Astrocyte (in vitro differentiated cells and primary cell): ENCODE results near the gene ATXN7. TPM values are rescaled to one million over a fixed set of nuclear protein-coding genes. Genes with fewer than 3 reads are reported as not detected.

ENCODE experiments used
- DNase-seq: peaks from one replicate; pipeline ENCODE4 v3.0.0-alpha.2; 2010; ENCODE audit warnings: low read depth
- FAIRE-seq: peaks from 2 replicates; lab custom pipeline; 2011; peaks lifted over from hg19 to GRCh38; lab: Jason Lieb, UNC
- H2AFZ ChIP-seq: 2 replicates; pipeline ENCODE4 v1.6.0; 2012; ENCODE audit warnings: low read depth, low read length, inconsistent platforms
- H3K27ac ChIP-seq: 2 replicates; pipeline ENCODE4 v1.5.1; 2011; ENCODE audit warnings: low read depth, low read length, inconsistent platforms
- H3K27me3 ChIP-seq: 2 replicates; pipeline ENCODE4 v1.6.0; 2011; ENCODE audit warnings: low read length, inconsistent platforms; ENCODE audit not compliant: insufficient read depth
- H3K36me3 ChIP-seq: 2 replicates; pipeline ENCODE4 v1.5.1; 2011; ENCODE audit warnings: low read length, inconsistent platforms; ENCODE audit not compliant: insufficient read depth
- H3K4me1 ChIP-seq: 2 replicates; pipeline ENCODE4 v1.5.1; 2011; ENCODE audit warnings: low read length, inconsistent platforms; ENCODE audit not compliant: insufficient read depth
- H3K4me2 ChIP-seq: 2 replicates; pipeline ENCODE4 v1.6.0; 2012; ENCODE audit warnings: low read length, inconsistent platforms
- H3K4me3 ChIP-seq: 2 replicates; pipeline ENCODE4 v1.5.1; 2011; ENCODE audit warnings: low read depth, mild to moderate bottlenecking, low read length, inconsistent platforms; ENCODE audit not compliant: insufficient read depth
- H3K79me2 ChIP-seq: 2 replicates; pipeline ENCODE4 v1.6.0; 2012; ENCODE audit warnings: mild to moderate bottlenecking, low read length, inconsistent platforms; ENCODE audit not compliant: insufficient read depth
- H3K9ac ChIP-seq: 2 replicates; pipeline ENCODE4 v1.6.0; 2012; ENCODE audit warnings: mild to moderate bottlenecking, low read length, inconsistent platforms
- H3K9me3 ChIP-seq: 2 replicates; pipeline ENCODE4 v1.5.1; 2012; ENCODE audit warnings: low read depth, mild to moderate bottlenecking, low read length, inconsistent platforms; ENCODE audit not compliant: insufficient read depth
- H4K20me1 ChIP-seq: 2 replicates; pipeline ENCODE4 v1.6.0; 2012; ENCODE audit warnings: low read length, inconsistent platforms; ENCODE audit not compliant: insufficient read depth
- H3K27ac Mint-ChIP-seq: one replicate; pipeline ENCODE4 v1.8.0; 2021; ENCODE audit warnings: mild to moderate bottlenecking, mixed read lengths; ENCODE audit not compliant: unreplicated experiment
- H3K27me3 Mint-ChIP-seq: one replicate; pipeline ENCODE4 v1.8.0; 2021; ENCODE audit warnings: low read depth, mixed read lengths; ENCODE audit not compliant: unreplicated experiment
- H3K36me3 Mint-ChIP-seq: one replicate; pipeline ENCODE4 v1.8.0; 2021; ENCODE audit warnings: low read depth, mixed read lengths; ENCODE audit not compliant: unreplicated experiment
- H3K4me1 Mint-ChIP-seq: one replicate; pipeline ENCODE4 v1.8.0; 2021; ENCODE audit warnings: low read depth, mixed read lengths; ENCODE audit not compliant: unreplicated experiment
- H3K4me3 Mint-ChIP-seq: one replicate; pipeline ENCODE4 v1.8.0; 2021; ENCODE audit warnings: mild to moderate bottlenecking, moderate library complexity, mixed read lengths; ENCODE audit not compliant: unreplicated experiment
- H3K9me3 Mint-ChIP-seq: one replicate; pipeline ENCODE4 v1.8.0; 2021; ENCODE audit warnings: mild to moderate bottlenecking, mixed read lengths; ENCODE audit not compliant: unreplicated experiment
- EZH2 ChIP-seq: IDR thresholded peaks from 2 replicates; pipeline ENCODE4 v1.6.1; 2012; ENCODE audit warnings: mild to moderate bottlenecking, low read length, inconsistent platforms; ENCODE audit not compliant: insufficient read depth
- total RNA-seq: library from RNA; stranded (reverse); gene quantifications from 2 replicates; pipeline ENCODE4 v1.2.1, GENCODE V29; 2021
- TF ChIP-seq, protein P1 (sequence below): IDR thresholded peaks from 2 replicates; pipeline ENCODE4 v1.5.1; 2011; ENCODE audit warnings: low read depth, mild to moderate bottlenecking, inconsistent platforms, low read length, moderate library complexity; ENCODE audit not compliant: insufficient read depth

The ATXN7 gene
- total RNA-seq, 1 donor from 2014 or later = 17.6 TPM

DNA sequence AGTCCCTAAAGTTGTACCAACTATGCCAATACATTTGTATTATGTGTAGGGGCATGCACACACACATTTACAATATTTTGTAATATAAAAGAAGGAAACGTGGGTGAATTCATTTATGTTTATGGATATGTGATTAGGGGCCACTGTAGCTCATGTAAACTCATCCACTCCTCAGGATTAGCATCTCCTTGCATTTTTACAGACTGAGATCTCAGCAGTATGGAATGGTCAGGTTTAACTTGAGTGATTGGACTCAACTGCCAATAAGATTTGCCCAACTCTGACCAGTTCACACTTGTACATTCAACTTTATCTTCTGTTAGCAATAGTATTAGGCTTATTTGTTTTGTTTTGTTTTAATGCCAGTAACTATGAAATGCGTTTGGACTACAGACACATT, 123.2 kb downstream of the ATXN7 start:
- no peaks in the 10 kb centered on the region for H3K9me3 Mint-ChIP-seq
- TF ChIP-seq, protein P1, sequence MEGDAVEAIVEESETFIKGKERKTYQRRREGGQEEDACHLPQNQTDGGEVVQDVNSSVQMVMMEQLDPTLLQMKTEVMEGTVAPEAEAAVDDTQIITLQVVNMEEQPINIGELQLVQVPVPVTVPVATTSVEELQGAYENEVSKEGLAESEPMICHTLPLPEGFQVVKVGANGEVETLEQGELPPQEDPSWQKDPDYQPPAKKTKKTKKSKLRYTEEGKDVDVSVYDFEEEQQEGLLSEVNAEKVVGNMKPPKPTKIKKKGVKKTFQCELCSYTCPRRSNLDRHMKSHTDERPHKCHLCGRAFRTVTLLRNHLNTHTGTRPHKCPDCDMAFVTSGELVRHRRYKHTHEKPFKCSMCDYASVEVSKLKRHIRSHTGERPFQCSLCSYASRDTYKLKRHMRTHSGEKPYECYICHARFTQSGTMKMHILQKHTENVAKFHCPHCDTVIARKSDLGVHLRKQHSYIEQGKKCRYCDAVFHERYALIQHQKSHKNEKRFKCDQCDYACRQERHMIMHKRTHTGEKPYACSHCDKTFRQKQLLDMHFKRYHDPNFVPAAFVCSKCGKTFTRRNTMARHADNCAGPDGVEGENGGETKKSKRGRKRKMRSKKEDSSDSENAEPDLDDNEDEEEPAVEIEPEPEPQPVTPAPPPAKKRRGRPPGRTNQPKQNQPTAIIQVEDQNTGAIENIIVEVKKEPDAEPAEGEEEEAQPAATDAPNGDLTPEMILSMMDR = no peak
- TF ChIP-seq EZH2 = no peak
- Histone ChIP-seq H3K9ac (no peak overlapping the region), H3K27ac (no peak overlapping the region), H2AFZ (no peak overlapping the region), H3K9me3 (no peaks in the 10 kb centered on the region), H3K4me1 (no peaks in the 10 kb centered on the region), H3K36me3 (peaks cover 36% of the 10 kb centered on the region), H3K27me3 (no peaks in the 10 kb centered on the region), H3K4me3 (no peak overlapping the region), H3K4me2 (no peak overlapping the region), H3K79me2 (peaks cover 2% of the 10 kb centered on the region), H4K20me1 (peaks cover 30% of the 10 kb centered on the region)
- DNase-seq (no peak), FAIRE-seq (no peak)
- H3K27me3 Mint-ChIP-seq = no peaks in the 10 kb centered on the region
- peaks cover 21% of the 10 kb centered on the region for H3K36me3 Mint-ChIP-seq
- peaks cover 1% of the 10 kb centered on the region for H3K4me1 Mint-ChIP-seq
- H3K27ac Mint-ChIP-seq = no peak overlapping the region
- no peak overlapping the region for H3K4me3 Mint-ChIP-seq

DNA sequence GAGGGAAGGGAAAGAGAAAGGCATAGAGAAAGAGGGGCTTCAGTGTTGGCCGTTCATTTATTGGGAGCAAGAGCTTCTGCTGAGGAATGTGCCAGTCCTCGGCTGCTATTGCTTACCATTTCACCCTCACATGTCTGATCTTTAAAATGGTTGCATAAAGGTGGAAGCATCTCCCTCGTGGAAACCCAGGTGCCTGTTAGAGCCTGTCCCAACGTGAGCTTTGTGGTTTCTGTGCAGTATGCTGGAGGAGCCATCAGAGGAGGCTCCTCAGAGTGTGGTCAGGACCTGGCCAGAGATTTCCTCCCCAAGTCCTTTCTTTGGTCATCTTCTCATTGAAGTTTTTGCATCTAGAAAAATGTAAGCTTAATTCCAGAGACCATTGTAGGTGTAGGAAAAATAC, 125.3 kb downstream of the ATXN7 start:
- no peak overlapping the region for H3K4me3 ChIP-seq
- peaks cover 41% of the 10 kb centered on the region for H4K20me1 ChIP-seq
- H3K9ac ChIP-seq = no peak overlapping the region
- no peak overlapping the region for H3K27ac ChIP-seq
- Mint-ChIP-seq H3K27ac (no peak overlapping the region), H3K27me3 (no peaks in the 10 kb centered on the region), H3K4me3 (no peak overlapping the region), H3K36me3 (peaks cover 32% of the 10 kb centered on the region), H3K4me1 (peaks cover 1% of the 10 kb centered on the region), H3K9me3 (no peaks in the 10 kb centered on the region)
- no peak for FAIRE-seq
- H3K4me2 ChIP-seq = no peak overlapping the region
- TF ChIP-seq, protein P1 = no peak
- no peak for TF ChIP-seq EZH2
- DNase-seq = no peak
- no peak overlapping the region for H2AFZ ChIP-seq
- no peaks in the 10 kb centered on the region for H3K27me3 ChIP-seq
- H3K9me3 ChIP-seq = no peaks in the 10 kb centered on the region
- peaks cover 2% of the 10 kb centered on the region for H3K79me2 ChIP-seq
- no peaks in the 10 kb centered on the region for H3K4me1 ChIP-seq
- H3K36me3 ChIP-seq = peaks cover 38% of the 10 kb centered on the region

DNA sequence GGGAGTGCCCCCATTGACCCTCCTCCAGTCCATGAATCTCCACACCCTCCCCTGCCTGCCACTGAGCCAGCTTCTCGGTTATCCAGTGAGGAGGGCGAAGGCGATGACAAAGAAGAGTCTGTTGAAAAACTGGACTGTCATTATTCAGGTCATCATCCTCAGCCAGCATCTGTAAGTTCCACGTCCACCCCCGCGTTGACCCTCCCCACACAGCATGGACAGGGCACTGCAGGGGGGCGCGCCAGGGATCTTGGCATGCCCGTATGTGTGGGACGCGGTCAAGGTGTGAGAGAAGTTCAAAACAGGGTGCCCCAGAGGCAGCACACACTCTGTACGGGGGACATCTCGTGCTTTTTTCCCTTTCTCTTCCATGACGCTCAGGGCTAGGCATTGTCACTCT, 126.5 kb downstream of the ATXN7 start:
- peaks cover 36% of the 10 kb centered on the region for H3K36me3 ChIP-seq
- Mint-ChIP-seq H3K4me1 (peaks cover 6% of the 10 kb centered on the region), H3K9me3 (no peaks in the 10 kb centered on the region), H3K36me3 (peaks cover 34% of the 10 kb centered on the region), H3K27ac (no peak overlapping the region), H3K4me3 (no peak overlapping the region), H3K27me3 (no peaks in the 10 kb centered on the region)
- no peak overlapping the region for H3K27ac ChIP-seq
- H3K9ac ChIP-seq = no peak overlapping the region
- H3K27me3 ChIP-seq = no peaks in the 10 kb centered on the region
- H3K4me3 ChIP-seq = no peak overlapping the region
- H3K9me3 ChIP-seq = no peaks in the 10 kb centered on the region
- no peak for FAIRE-seq
- DNase-seq = no peak
- TF ChIP-seq EZH2 = no peak
- TF ChIP-seq, protein P1 = no peak
- H3K4me2 ChIP-seq = no peak overlapping the region
- H3K79me2 ChIP-seq = peaks cover 2% of the 10 kb centered on the region
- H3K4me1 ChIP-seq = no peaks in the 10 kb centered on the region
- H2AFZ ChIP-seq = no peak overlapping the region
- H4K20me1 ChIP-seq = peaks cover 36% of the 10 kb centered on the region
